ENCODE data around the gene GGTLC1.
A peak's percentile ranks its signal among the peaks of the same experiment; 100 is the strongest.
"Not testable (repeated sequence)": the region's sequence is repeated elsewhere in the genome, so short reads cannot be mapped to it uniquely, and the experiment has no call there.

Gene GGTLC1

DNA sequence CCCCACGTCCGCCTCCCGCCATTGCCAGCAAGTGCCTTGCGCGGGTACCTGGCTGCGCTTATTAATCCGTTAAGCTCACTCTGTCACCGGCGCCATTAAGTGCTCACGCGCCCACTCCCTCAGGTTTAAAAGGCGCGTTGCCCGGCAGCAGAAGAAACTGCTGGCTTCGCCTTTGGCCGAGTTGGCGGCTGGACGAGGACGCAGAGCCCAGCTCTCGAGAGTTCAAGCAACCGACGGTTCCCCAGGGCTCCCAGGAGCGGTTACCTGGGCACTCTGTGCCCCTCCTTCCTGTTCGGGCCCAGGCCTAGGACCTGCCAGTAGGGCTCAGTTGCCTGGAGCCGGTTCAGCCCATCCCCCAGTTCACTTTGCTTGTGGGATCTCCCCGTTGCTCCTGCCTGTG, at the start of gene GGTLC1:
Gene GGTLC1, minus strand, starts transcription at position 219 of the 400 bp plus-strand sequence. CDS start 2,168 bp downstream, outside the sequence.
- no peak for DNase-seq (ENCODE audit: low spot score)

DNA sequence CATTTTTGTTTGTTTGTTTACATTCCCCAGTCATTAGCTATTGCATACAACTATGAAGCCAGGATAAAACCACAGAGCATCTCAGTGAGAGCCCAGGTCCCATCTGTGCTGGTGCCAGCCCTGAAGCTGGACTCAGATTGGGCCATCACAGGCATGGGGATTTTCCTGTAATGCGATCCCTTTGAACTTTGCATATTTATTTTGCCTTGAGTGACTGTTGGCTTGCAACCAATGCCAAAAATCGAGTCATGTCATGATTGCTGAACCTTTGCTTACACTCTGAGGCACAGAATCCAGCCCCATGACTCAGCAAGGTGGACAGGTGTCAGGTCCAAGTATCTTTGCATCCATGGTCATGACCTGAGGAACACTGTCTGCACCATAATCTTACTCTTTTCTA, 46.2 kb upstream of the GGTLC1 start:
- DNase-seq (ENCODE audit: low spot score): no peak

DNA sequence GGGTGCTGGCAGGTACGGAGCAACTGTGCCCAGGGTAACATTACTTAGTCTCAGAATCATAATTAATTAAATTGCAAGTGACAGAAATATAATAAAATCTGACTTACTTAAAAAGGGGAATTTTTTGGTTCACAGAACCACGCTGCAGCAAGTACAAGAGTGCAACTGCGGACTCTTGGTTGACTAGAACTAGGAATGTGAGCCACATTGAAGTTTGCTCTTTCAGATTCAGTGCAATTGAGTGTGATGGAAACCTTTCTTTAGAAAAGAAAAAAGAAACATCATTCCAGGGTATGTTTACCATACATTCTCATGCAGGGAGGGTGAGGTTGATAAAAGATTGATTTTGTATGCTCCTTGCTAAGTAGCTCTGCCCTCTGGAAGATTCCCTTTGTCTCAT, 45.0 kb upstream of the GGTLC1 start:
- DNase-seq (ENCODE audit: low spot score): no peak

DNA sequence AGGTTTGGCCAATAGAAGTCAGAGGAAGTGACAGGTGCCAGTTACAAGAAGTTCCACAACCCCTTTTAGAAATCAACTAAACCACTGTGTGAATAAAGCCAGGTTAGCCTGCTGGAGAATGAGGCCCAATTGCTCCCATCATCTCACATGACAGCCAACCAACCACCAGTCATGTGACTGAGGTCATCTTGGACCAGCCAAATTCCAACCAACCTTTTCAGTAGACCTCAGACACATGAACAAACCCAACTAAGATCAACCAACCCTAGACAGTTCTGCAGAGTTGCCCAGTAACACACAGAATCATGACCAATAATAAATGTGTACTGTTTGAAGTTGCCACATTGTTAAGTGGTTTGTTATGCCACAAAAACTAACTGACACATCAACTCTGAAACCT, 44.6 kb upstream of the GGTLC1 start:
- no peak for DNase-seq (ENCODE audit: low spot score)

DNA sequence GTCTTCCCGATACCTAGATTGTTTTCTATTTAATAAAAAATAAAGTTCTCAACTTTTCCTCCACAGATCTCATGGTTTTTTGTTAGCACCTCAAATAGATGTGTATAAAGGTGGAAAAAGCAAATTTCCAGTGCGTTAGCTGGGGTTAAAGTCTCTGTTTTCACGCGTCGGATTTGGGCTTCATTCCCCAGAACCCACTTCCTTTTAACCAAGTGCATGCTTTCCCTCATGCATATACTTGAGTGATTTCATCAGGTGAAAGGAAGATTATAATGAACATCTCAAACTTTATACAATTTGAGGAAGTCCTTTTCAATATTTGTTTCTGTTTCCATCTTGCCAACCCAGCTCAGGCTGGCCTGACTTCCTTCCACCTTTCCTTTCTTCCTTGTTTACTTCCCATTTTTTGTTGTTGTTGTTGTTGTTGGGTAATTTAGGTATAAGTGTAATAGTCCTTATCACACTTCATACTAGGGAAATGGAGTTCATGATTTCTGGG, 43.9 kb upstream of the GGTLC1 start:
- DNase-seq (ENCODE audit: low spot score): no peak

DNA sequence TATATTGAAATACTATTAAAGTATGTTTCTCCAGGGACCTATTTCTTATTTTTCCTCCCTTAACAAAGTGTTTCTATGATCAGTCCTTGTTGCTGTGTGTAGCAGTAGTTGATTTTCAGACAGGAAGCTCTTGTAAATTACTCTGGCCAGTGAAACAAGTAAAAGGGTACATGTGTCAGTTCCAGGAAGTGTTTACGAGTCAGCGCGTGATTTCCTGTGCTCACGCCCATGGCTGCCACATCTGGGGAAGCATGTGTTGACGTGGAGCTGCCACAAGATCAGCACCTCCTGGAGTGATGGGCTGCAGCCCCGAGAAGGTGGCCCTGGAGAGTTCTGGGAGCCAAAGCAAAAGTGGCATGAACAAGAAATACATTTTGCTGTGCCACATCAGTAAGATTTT, 38.6 kb upstream of the GGTLC1 start:
- DNase-seq (ENCODE audit: low spot score): no peak

DNA sequence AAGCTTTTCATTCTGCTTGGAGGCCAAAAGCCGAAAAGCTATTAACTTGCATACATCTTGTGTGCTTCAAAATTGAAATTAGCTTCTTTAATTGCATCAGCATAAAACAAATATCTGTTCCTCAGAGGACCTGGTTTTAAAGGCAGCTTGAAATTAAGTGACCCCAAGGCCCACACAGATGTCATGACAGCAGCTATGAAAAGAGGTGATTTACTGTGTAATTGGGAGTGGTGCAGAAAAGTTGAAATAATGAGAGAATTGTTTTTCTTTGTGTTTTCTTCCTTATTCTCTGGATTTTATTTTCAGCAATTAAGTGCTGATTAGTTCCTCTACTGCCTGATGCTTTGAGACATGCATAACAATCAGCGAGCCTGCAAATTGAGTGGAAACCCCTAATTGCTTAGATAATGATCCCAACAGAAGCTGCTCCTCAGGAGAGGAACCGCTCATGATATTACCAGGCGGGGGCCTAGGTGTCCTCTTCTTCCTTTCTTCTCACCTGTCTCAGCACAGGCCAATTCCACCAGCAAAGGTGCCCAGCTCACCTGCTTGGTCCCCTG, 34.1 kb upstream of the GGTLC1 start:
- no peak for DNase-seq (ENCODE audit: low spot score)

DNA sequence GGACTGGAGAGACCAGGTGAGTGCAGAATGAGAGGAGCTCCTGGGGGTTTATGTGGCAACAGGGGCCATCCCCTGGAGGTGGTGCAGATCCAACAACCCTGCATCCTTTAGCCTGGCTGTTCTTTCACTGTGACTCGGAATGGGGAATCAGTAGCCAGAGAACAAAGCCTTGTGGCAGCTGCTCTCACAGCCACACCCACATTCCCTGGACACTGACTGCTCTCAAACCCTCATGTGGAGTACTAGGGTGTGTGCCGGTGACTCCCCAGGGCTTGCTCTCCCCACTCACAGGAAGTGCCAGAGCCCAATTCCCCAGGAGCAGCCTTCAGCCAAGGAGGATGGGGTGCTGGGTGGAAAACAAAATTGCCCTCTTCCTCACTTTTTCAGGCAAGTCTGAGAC, 30.2 kb upstream of the GGTLC1 start:
- DNase-seq (ENCODE audit: low spot score): peak; percentile 8

DNA sequence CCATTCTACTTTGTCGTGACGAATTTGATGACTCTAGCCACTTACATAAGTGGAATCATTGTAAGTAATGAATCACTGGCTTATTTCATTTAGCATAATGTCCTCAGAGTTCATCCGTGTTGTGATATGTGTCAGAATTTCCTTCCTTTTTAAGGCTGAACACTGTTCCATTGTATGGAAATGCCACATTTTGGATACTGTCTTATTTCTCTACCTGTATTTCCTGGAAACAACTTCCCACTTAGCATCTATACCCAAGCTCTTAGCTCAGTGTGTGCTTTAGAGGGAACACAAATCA, 28.8 kb upstream of the GGTLC1 start:
- no peak for DNase-seq (ENCODE audit: low spot score)

DNA sequence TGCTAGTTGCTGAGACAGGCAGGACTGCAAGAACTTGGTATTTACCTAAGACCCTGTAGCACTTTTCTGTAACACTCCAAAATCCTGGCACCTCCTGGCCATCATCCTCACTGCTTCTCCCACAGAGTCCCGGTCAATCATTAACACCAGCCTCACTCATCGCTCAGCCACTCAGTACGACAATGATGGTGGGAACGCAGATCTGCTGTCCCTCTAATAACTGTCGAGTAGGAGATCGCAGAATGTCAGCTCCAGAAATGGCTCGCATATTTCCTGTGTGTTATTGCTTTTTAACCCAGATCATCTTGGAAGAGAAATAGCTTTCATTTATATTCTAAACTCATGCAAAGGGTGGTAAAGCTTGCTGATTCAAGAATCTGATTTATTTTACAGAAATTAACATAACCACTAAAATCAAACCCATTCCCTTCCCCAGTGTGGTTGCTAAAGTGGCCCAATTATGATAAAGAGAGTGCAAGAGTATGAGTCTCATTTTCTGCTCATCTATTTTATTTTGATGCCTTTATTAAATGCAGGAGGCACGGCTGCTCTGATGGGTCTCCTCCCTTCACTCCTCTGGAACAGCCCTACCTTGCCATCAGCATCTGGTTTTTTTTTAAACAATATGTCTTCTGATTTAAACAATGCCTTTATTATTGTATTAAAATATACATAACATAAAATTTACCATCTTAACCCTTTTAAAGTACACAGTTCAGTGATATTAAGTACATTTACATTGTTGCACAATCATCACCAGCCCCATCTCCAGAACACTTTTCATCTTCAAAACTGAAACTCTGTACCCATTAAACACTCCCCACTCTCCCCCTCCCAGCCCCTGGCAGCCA, 28.3 kb upstream of the GGTLC1 start:
- no peak for DNase-seq (ENCODE audit: low spot score)

DNA sequence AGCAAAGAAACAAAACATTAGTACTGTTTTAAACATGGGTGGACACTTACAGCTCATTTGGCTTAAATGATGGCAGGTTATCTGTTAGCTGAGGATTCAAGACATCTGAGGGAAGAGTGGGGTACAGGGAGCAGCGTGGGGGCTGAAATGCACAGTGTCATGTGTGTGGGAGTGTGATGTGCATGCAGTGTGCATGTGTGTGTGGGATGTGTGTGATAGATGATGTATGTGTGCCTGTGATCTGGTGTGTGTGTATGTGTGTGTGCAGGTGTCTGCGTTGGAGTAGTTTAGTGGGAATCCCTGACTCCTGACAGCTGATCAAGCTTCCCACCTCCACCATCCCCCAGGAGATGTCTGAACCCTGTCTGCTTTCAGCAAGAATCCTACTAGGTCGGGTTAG, 25.4 kb upstream of the GGTLC1 start:
- no peak for DNase-seq (ENCODE audit: low spot score)

DNA sequence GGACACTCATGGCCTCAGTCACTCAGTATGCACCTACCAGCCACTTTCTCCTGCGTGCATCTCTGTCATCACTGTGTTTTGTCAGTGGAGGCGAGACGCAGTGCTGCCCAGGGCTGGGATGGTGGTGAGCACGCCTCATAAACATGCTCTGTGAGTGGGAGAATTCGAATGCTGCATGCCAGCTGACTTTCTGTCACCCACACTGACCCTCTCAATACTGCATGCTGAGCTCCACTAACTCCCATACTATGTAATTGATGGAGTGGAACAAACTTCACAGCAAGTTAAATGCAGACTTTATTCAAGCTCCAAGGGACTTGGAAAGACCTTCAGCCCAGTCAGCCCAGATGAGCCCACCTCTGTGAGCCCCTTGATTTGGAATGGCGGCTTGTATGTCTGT, 22.7 kb upstream of the GGTLC1 start:
- no peak for DNase-seq (ENCODE audit: low spot score)

DNA sequence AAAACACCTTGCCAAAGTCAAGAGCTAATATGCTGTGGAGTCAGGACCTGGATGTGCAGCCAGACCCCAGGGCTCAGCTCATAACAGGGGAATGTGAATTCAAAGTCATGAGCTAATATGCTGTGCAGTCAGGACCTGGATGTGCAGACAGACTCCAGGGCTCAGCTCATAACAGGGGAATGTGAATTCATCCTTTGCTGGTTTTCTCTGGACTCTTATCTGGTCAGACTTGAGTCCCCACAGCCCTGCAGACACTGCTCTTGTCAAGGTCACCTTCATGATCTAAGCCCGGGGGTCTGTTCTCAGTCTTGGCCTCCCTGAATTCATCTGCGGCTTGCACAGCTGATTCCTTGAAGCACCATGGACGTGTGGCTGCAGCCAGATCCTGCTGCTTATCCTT, 19.2 kb upstream of the GGTLC1 start:
- DNase-seq (ENCODE audit: low spot score): no peak

DNA sequence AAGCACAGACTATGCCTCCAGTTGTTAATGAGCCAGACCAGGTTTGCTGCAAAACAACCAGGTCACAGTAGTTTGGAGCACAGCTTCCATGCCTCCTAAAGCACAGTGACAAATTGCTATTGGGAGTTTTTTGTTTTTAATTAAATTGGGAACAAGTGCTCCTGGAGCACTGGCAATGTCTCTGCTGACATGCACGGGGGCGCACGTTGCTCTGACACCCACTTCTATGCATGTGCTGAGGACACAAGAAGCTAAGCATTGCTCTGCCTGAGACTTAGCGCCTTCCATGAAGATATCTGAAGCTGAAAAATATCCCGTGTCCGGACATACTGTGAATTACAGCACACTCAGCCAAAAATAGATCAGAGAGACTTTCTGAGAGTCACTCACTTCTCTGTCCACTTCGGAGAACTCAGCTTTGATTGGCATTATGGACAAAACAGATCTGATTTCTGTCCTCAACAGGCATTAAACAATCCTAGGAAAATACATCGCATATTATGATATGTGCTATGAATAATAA, 18.6 kb upstream of the GGTLC1 start:
- no peak for DNase-seq (ENCODE audit: low spot score)

DNA sequence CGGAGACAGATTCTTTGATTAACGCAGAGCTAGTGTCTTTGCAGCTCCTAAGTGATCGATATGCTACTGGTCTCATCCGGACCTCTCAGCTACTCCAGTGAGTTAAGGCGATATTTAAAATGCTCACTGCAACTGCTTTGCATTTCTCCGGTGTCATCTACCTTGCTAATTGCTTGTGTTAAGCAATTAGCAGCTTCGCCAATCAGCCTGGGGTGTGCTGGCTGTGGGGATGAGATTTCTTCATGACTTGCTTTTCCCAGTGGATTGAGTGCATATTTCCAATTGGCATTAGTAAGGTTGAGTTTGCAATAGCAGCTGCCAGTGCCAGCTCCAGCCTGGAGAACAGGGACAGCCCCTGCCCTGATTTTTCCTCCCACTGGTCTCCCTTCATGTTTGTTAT, 18.0 kb upstream of the GGTLC1 start:
- no peak for DNase-seq (ENCODE audit: low spot score)

DNA sequence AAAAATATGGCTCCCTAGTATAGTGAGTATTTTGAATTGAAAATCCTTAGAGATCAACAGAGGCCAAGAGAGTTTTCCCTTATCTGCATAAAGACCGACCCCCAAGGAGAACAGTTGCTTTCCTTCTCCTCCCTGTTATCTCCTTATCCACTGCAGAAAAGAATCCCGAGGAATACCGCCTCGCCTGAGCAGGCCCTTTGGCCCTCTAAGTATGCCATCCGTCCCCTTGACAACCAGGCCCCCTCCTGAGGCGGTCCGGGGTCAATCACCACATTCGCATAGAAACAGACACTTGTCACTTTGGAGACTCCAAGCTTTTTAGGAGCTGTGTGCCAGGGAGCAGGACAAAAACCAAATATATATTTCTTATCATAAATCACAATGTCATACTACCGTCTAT, 15.9 kb upstream of the GGTLC1 start:
- no peak for DNase-seq (ENCODE audit: low spot score)

DNA sequence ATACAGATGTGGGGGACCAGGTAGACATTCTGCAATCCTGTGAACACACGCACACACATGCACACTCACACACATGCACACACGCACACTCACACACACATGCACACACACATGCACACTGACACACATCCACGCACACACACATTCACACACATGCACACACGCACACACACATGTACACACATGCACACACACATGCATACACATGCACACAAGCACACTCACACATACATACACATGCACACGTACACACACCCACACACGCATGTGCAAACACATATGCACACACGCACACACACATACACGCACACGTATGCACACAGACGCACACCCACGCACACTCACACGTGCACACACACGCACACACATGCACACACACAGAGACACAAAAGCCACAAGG, 14.3 kb upstream of the GGTLC1 start:
- DNase-seq (ENCODE audit: low spot score): no peak

DNA sequence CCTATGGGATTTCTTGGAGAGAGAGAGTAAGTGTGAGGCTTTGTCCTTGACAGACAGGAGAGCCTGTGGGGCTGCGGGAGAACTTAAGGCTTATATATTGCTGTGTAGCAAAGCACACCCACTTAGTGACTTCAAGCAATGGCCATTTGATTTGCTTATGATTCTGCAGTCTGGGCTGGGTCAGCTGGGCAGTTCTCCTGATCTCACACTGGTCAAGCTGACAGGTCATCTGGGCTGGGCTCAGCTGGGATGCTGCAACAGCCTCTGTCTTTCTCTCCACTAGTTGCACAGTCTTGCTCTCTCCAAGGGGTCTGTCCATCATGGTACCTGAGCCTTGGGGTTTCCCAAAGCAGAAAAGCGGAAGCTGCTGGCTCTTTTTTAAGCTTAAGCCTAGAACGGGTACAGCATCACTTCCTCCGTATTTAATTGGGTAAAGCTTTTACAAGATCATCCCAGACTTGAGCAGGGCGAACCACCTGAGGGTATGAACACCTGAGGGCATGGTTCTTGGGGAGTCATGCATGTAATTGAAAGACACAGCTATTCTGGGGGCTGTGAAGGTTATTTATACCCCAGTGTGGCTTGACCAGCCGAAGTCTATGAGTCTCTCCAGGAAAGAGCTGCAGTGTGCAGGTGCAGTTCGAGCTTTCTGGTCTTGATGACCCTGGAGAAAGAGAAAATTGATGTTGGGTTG, 13.3 kb upstream of the GGTLC1 start:
- no peak for DNase-seq (ENCODE audit: low spot score)

DNA sequence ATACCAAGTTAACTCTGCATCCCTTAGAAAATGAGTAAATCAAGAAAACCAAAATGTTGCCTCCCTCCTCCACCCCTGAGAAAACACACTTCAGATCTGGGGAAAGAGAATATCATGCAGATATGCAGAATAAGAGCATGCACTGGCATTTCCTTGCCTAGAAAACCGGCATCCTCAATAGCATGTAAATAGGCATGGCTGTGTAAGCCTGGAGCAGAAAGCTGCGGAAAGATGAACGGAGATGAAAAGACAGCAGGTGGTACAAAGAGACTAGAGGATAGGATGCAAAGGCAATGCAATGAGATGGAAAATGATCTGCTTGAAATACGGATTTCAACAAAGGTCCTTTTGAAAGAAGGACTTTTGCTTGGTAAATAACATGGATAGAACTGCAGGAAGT, 10.3 kb upstream of the GGTLC1 start:
- DNase-seq (ENCODE audit: low spot score): no peak

DNA sequence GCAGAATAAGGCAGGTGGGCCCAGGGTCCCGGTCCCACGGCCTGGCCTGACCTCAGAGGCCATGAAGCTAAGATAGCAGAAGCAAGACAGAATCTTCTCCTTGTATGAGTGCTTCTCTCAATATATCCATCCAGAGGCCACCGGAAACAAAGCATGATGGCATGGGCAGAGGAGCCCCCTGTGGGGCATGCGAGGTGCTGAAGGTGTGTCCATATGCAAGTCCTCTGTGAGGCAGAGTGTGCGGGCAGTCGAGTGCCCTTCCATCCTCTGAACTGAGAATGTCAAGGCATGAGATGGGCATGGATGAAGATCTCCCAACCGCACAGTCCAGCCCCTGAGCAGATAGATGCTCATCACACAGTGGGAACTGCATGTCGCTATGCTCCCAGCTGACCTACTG, 9.8 kb upstream of the GGTLC1 start:
- no peak for DNase-seq (ENCODE audit: low spot score)

DNA sequence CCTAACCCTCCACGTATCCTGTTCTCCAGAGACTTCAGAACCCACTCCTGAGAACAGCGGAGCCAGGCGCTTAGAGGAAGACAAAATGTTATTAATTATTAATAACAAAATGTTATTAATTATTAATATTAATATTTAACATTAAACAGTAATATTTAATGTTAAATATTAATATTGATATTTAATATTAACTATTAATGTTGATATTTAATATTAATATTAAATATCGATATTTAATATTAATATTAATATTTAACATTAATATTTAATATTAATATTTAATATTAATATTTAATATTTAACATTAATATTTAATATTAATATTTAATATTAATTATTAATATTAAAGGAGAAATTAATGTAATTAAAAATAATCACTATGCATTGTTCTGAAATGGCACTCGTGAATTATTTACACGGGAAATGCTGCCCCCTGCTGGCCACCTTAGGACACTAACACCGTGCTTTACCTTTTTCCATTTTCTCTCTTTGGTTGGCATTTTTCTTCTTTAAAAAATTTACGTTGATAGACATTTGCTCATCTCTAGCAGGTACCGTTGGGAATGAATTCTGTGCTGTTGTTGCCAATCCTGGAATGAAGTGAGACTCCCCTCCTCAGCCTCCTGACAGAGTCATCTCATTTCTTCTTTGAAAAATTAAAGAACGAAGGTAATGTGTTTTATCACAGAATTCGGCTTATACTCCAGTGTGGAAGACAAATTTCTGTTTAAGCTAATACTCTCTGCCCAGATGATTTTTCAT, 7.5 kb upstream of the GGTLC1 start:
- DNase-seq (ENCODE audit: low spot score): peak; percentile 43

DNA sequence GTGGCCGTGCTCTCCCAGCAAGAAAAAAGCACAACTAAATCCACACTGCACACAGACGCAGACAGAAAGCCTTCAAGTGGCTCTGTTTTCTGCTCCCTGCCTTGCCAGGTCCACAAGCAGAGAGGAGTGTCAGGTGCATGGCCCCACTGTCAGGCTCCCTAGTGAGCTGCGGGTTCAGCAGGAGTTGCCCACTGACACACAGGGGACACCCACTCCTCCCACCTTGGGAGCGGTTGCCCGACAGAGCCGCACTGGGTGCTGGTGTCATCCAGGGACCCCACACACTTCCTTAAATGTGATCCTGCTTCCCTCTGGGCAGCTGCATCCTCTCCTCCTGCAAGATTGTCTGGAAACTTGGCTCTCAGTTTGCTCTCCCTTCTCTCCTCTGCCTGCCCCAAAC, 6.7 kb upstream of the GGTLC1 start:
- not testable (repeated sequence) for DNase-seq (ENCODE audit: low spot score)

All from AG08395 (cell line).